Urothelium cell line (cell line): ENCODE data around the gene GAS6.

Experiments
- DNase-seq: peaks from one replicate; pipeline ENCODE4 v3.0.0; 2011; ENCODE audit warnings: low spot score, mixed read lengths
- FAIRE-seq: peaks from 2 replicates; lab custom pipeline; 2011; peaks lifted over from hg19 to GRCh38; lab: Jason Lieb, UNC

GAS6 gene

DNA sequence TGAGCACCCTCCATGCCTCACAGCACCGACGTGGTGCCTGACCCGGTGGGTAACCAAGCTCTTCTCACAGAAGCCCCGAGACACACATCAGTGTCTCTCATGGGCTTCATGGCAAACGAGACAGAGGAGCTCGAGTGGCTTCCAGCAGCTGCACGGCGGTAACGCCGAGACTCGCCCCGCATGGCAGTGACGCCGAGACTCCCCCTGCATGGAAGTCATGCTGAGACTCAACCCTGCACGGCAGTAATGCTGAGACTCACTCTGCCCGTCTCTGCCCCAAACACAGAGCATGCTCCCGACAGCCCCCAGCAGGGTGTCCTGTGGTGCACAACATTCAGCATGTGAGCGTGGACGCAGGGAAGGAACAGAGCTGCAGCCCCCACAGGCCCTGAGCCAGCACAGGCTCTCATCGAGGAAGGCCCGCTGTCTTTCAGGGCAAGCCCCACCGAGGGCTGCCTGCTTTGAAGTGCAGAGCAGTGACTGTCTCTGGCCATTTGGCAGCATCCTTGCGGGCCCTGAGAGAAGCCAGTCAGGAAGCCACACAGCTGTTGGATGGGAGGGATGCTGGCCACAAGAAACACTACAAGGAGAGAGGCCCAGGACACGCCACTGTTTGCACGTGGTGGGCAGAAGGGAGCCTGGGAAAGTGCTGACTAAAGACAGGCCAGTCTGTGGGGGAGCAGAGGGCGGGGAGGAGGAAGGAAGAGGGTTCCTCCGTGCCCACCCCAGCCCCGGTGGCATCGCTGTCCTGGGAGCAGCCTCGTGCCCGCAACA is 9.5 kb downstream of the GAS6 start:
- FAIRE-seq (no peak), DNase-seq (no peak)

DNA sequence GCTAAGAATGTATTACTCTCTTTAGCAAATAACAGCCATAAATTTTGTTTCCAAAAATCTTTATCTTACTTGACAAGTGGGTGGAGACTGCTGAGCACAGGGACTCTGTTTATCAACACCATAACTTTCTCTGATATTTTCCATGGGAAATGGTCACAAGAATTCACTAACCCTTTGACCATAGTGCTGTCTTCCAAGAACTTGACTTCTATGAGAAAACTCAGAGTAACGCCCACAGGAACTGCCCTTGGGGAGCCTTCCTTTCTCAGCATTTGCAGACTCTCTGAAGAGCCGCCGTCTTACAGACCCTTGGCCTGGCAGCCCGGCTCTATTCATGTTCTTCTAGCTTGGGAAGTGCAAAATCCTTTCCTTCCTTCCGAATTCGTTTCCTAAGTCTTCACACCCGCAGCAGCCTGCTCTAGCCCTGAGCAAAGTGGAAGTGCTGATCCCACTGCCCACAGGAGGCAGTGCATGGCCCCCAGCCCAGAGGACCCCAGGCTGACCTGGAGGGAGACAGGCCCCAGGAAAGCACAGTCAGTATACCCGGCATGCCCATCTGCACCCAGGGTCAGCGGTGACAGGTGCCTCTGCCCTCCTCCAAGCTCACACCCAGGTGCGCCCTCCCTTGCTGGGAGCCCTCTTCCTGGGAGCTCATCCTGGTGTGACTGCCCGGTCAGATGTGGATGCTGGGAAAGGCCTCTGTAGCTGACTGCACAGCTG is 10.2 kb downstream of the GAS6 start:
- DNase-seq: no peak
- no peak for FAIRE-seq

DNA sequence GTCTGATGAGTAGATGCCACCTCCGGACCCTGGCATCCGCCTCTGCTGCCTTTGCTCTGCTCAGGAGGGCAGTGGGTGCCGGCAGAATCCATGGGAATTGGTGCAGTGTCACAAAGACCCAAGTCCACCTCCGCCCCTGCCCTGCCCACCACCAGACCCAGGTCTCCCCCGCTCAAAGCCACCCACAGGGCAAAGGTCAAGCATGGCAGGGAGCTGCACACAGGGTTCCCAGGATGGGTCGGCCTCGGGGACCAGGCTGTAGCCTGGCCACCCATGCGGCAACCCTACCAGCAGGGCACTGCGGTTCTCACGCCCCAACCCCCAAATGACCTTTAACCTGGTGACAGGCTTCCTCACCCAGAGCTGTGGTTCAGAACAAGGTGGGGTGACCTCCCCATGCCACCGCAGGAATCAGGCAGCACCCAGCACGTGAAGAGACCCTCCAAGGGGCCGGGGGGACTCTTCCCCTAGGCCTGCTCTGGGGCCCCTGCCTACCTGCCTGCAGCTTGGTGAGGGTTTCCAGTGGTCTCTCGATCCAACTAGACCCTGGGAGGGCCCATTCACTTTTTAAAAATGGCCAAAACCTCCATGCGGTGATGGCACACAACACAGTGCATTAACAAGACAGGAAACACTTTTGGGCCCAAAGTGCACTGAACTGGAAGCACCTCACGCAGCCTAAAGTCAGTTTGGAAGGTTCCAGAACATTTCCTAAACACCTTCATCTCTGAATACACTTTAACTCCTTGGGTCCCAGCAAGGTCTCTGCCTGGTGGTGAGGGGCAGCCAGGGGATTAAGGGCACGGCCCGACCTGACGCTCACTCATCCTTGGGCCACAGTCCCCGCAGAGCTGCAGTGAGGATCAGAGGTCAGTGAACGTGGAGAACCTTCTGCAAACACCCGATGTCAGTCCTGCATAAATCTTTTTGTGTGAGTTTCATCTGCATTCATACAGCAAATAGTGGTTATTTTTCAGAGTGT is 11.0 kb downstream of the GAS6 start:
- no peak for FAIRE-seq
- DNase-seq: no peak

- no peak for DNase-seq
Measured at GRCh38 chr13:113851826-113852535, 11.9 kb downstream of the GAS6 start.

GRCh38 chr13:113851480-113851803 is 12.4 kb downstream of the GAS6 start:
- DNase-seq: no peak
- FAIRE-seq: no peak

More at GRCh38 chr13:113851826-113852535, 11.9 kb downstream of the GAS6 start:
- peak; percentile 58 for FAIRE-seq

DNA sequence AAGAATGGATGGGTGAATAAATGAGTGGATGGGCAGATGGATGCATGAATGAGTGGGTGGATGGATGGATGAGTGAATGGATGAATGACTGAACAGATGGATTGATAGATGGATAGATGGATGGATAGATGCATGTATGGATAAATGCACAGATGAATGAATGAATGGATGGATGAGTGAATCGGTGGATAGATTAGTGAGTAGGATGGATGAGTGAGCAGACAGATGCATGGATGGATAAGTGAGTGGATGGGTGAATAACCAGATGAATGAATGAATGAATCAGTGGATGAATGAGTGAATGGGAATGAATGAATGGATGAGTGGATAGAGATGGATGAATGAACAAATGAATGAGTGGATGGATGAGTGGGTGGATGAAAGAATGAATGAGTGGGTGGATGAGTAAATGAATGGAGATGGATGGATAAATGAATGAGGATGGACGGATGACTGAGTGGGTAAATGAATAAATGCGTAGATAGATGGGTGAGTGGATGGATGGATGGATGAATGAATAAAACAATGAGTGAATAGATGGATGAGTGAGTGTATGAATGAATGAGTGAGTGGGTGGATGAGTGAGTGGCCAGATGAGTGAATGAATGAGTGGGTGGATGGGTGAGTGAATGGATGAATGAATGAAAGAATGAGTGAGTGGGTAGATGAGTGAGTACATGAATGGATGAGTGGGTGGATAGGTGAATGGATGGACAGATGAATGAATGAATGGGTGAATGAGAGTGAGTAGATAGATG is 13.0 kb downstream of the GAS6 start:
- FAIRE-seq: peak; percentile 77
- no peak for DNase-seq

GRCh38 chr13:113849981-113850721 is 13.7 kb downstream of the GAS6 start:
- DNase-seq (no peak), FAIRE-seq (peak; percentile 52)

- DNase-seq (no peak), FAIRE-seq (no peak)
Measured at GRCh38 chr13:113849546-113849945, 14.3 kb downstream of the GAS6 start.

DNA sequence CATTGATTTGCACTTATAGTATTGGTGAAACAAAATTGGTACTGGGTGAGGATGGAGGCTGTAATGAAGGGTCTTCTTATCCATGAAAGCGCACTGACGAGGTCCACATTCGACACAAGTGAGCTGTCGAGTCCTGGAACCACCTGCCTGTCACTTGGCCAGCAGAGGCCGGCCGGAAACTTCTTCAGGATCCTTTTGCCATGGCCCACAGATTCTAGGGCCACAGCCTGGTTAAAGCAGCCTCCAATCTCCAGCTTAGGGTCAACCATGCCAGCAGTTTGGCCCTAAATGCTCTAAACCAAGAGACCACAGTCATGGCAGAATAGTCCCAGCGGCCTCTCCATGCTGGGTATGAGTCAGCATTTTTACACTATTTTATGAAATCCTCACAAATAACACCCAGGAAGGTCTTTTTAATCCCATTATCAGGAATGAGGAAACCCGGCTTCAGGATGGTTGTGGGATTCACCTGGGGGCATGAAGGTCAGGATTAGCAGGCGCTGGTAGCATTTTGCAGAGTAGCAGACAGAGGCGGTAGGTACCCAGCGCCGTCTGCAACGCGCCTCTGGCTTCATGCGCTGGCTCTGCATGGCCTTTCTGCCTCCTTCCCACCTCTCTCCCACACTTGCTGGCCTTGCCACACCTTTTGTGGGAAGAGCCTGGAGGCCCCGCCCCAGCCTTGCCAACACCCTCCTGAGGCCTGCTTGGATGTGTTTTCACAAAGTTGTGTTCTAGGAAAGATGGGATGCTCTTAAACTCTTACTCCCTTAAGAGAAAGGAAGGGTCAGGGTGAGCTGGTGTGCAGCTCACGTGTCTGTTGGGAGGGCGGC is 15.2 kb downstream of the GAS6 start:
- no peak for FAIRE-seq
- DNase-seq: no peak

- DNase-seq: no peak
- FAIRE-seq: no peak
Measured at GRCh38 chr13:113848020-113848419, 15.9 kb downstream of the GAS6 start.

GRCh38 chr13:113846636-113847318 is 17.1 kb downstream of the GAS6 start:
- FAIRE-seq: no peak

GRCh38 chr13:113845723-113846635 is 17.9 kb downstream of the GAS6 start:
- FAIRE-seq (peak; percentile 53), DNase-seq (no peak)

More at GRCh38 chr13:113846636-113847318, 17.1 kb downstream of the GAS6 start:
- DNase-seq: no peak

DNA sequence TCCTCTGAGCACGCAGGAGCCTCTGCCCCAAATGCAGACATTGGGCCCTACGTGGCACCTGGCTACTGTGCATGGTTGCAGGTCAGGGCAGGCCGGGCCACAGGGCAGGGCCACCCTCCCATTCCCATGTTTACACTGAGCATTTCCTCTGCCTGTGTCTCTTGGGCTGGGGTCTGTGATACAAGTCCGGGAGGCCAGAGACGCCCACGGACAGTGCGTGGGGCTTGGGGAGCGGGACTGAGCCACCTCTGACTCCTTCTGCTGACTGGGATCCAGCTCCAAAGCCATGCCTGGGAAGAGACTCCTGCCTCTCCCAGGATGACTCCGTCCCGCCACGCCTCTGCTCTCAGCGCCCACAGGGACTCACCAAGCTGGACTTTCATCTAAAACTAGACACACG is 18.8 kb downstream of the GAS6 start:
- DNase-seq (no peak), FAIRE-seq (no peak)

DNA sequence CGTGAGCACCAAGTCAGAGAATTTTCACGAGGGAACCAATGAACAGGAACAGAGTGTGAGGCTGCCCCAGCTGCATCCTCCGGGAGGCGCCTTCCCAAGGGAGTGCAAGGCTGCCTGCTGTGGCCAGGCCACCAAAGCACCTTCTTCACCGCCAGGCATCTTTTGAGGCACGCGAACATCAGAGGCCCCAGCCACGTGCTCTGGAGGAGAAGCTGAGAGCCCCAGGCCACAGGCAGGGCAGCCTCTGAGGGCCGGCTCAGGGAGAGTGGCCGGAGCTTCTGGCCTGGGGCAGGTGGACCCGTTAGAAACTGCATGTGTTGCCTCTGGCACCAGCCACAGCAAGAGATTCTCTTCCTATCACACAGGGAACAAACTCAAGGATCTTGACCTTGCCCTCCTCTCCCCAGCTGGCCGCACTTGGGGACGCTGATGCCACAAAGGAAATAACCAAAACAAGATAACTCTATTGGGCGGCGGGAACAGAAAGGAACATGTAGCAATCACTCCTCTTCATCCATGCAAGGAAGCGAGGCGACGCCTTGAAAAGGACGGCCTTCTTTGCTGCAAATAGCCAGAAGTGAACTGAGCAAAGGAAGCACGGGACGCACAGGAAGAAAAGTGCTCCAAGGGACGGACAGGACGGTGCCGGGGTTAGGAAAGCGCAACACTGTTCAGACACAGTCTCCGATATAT is 19.9 kb downstream of the GAS6 start:
- FAIRE-seq (no peak), DNase-seq (no peak)

DNA sequence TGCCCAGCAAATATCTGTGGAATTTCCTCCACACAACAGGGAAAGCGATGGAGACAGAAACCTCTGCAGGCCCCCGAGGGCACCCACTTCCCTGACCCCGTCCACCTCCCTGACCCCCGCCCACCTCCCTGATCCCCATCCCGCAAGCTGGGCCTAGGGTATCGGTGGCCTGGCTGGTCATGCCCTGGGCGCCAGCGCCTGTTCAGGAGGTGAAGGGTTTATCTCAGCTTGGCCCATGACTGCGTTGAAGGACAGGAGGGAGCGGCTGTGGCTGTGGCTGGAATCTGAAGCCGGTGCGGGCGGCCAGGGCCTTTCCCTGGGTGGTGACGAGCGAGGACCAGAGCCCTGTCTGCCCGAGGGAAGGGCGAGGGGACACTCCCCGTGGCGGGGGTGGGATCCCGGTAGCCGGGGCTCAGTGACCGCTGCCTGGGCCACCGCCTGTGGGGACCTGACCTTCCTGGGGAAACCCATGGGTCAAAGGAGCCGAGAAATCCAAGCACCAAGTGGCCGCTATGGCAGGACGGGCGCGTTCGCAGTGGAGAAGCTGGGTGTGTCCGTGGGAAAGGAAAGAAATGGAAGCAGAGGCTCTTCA is 20.7 kb downstream of the GAS6 start:
- DNase-seq: no peak
- no peak for FAIRE-seq
